Transverse colon (tissue), 4 donors: ENCODE measurements around the gene UROC1. TPM values are rescaled to one million over a fixed set of nuclear protein-coding genes. Genes with fewer than 3 reads are reported as not detected.
A peak's percentile ranks its signal among the peaks of the same experiment; 100 is the strongest.

Experiments
- DNase-seq: peaks from one replicate; pipeline ENCODE4 v3.0.0-alpha.2; 2019
- H3K27ac ChIP-seq, 4 donors: fragments of 200-600 bp; sonication (generic); 2 replicates each; pipeline ENCODE4 v1.5.1; 2016 to 2018; ENCODE audit warnings: inconsistent platforms in 4 of 4
- H3K27me3 ChIP-seq: fragments of 200-600 bp; sonication (generic); 2 replicates; pipeline ENCODE4 v1.5.1; 2017; ENCODE audit warnings: inconsistent platforms
- H3K36me3 ChIP-seq, 4 donors: fragments of 200-600 bp; sonication (generic); 2 replicates each; pipeline ENCODE4 v1.5.1; 2017 to 2019; ENCODE audit warnings: inconsistent platforms in 4 of 4
- H3K4me1 ChIP-seq, 4 donors: fragments of 200-600 bp; sonication (generic); 2 replicates each; pipeline ENCODE4 v1.5.1; 2017 to 2020; ENCODE audit warnings: inconsistent platforms in 4 of 4
- H3K4me3 ChIP-seq, 4 donors: fragments of 200-600 bp; sonication (generic); 1 replicate in 1 of 4; 2 replicates in 3 of 4; pipeline versions ENCODE4 v1.5.1 to v1.6.1; 2017 to 2019; ENCODE audit warnings: inconsistent platforms in 4 of 4
- H3K9me3 ChIP-seq, 2 donors: fragments of 200-600 bp; sonication (generic); 2 replicates each; pipeline ENCODE4 v1.5.1; 2017 to 2019; ENCODE audit warnings: inconsistent platforms in 2 of 2
- EP300 ChIP-seq: sonication (generic); formaldehyde crosslinking; IDR thresholded peaks from one replicate; pipeline ENCODE4 v1.6.1; 2017; ENCODE audit warnings: antibody characterized with exemption, low read depth
- POLR2A ChIP-seq: fragments of 450-650 bp; IDR thresholded peaks from one replicate; pipeline ENCODE4 v1.6.1; 2016; ENCODE audit warnings: antibody characterized with exemption, mild to moderate bottlenecking, moderate library complexity
- POLR2AphosphoS5 ChIP-seq, 3 donors: sonication (generic); formaldehyde crosslinking; IDR thresholded peaks; one replicate each; pipeline ENCODE4 v1.6.1; 2016; ENCODE audit warnings: antibody characterized with exemption in 3 of 3
- WGBS, 2 donors: methylation state at CpG; one replicate each; pipeline ENCODE4 v1.1.5; 2018; ENCODE audit warnings: low coverage in 1 of 2; 5-methylcytosine and 5-hydroxymethylcytosine counted together
- in situ Hi-C, 4 donors: fragments of 200-750 bp; cut with MboI; loops; one replicate each; pipeline versions ENCODE4 v1.15.0 to v1.15.1; 2017; ENCODE audit warnings: low sequenced_read_pairs in 3 of 4, low pct_ligation_motif_present in 1 of 4, low pct_unique_long_range_greater_than_20kb in 1 of 4
- intact Hi-C: fragments of 100-400 bp; cut with DNase I; formaldehyde crosslinking; loops from one replicate; pipeline ENCODE4 v1.15.1; 2023; ENCODE audit warnings: low total_unique reads
- total RNA-seq, 4 donors: library from RNA; depleted of rRNA; stranded (reverse); fragments of >200 nt; gene quantifications; one replicate each; pipeline ENCODE4 v1.1.0, GENCODE V29; 2016
- TF ChIP-seq, protein P1 (sequence below), 5 experiments: fragments of 200-600 bp in 3 of 5; fragments of 450-650 bp in 2 of 5; sonication (generic) in 3 of 5; IDR thresholded peaks; 1 replicate in 2 of 5; 2 replicates in 3 of 5; pipeline ENCODE4 v1.5.1; 2016 to 2017; ENCODE audit warnings: antibody characterized with exemption in 5 of 5, inconsistent platforms in 3 of 5, mild to moderate bottlenecking in 2 of 5, moderate library complexity in 1 of 5

UROC1 gene
- total RNA-seq, 4 donors from 2014 or later: not detected

DNA sequence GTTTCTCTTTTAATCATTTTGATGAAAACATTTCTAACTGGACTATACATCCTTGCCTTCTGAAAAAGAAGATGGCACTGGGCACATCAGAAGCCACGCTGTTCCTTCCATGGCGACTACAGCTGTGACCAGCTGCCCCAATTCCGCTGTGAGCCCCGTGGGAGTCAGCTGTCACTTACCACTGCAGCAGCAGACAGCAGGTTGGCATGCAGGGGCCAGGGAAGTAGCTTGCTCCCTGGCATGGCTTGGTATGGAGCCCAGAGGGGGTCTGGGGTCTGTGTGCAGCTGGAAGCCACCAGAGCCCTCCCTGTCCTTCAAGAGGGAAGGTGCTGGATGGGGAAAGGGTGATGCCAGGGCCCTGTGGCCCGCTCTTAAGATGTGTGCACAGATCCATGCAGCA is 37.4 kb downstream of the UROC1 start:
- intact Hi-C loops (no loop called here), in situ Hi-C loops (no loop called here)
- no peak for DNase-seq
- TF ChIP-seq POLR2A (no peak), POLR2AphosphoS5 (IDR thresholded peaks at IDR 0.05) (no peak), EP300 (no peak)
- TF ChIP-seq, protein P1, sequence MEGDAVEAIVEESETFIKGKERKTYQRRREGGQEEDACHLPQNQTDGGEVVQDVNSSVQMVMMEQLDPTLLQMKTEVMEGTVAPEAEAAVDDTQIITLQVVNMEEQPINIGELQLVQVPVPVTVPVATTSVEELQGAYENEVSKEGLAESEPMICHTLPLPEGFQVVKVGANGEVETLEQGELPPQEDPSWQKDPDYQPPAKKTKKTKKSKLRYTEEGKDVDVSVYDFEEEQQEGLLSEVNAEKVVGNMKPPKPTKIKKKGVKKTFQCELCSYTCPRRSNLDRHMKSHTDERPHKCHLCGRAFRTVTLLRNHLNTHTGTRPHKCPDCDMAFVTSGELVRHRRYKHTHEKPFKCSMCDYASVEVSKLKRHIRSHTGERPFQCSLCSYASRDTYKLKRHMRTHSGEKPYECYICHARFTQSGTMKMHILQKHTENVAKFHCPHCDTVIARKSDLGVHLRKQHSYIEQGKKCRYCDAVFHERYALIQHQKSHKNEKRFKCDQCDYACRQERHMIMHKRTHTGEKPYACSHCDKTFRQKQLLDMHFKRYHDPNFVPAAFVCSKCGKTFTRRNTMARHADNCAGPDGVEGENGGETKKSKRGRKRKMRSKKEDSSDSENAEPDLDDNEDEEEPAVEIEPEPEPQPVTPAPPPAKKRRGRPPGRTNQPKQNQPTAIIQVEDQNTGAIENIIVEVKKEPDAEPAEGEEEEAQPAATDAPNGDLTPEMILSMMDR (IDR thresholded peaks at IDR 0.05): no peak
- Histone ChIP-seq H3K4me1 (peaks cover 0 to 7% (median 3%) of the 10 kb centered on the region in 4 donors), H3K36me3 (no peaks in the 10 kb centered on the region), H3K9me3 (no peaks in the 10 kb centered on the region), H3K27ac (no peak overlapping the region), H3K4me3 (no peak overlapping the region), H3K27me3 (no peaks in the 10 kb centered on the region)
- 91 to 93% methylated on average over 3 to 5 of the region's 5 CpGs for WGBS, 2 donors

DNA sequence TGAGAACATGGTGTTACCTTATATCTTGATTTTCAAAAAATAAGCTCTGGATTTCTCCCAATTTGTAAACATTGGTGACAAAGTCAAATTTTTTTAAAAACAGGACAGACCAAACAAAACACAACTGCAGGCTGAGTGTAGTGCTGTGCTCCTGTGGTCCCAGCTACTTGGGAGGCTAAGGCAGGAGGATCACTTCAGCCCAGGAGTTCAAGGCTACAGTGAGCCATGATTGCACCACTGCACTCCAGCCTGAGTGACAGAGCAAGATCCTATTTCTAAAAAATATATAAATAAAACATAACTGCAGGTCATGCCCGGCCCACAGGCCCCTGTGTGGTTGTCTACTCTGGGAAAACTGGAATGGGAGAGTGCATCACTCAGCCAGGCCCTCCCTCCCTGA is 37.9 kb downstream of the UROC1 start:
- intact Hi-C loops: no loop called here
- H3K36me3 ChIP-seq: no peaks in the 10 kb centered on the region
- in situ Hi-C loops: no loop called here
- TF ChIP-seq EP300 (no peak), POLR2A (no peak), POLR2AphosphoS5 (IDR thresholded peaks at IDR 0.05) (no peak)
- TF ChIP-seq, protein P1 (IDR thresholded peaks at IDR 0.05): no peak
- no peak for DNase-seq
- no peaks in the 10 kb centered on the region for H3K9me3 ChIP-seq
- 79% methylated on average over 1 of the region's 1 CpG; no CpG with 5 or more reads in 1 of the 2 donors for WGBS, 2 donors
- no peak overlapping the region for H3K4me3 ChIP-seq
- H3K4me1 ChIP-seq: peaks cover under 1 to 10% (median 4%) of the 10 kb centered on the region in 4 donors
- no peak overlapping the region for H3K27ac ChIP-seq
- no peaks in the 10 kb centered on the region for H3K27me3 ChIP-seq

DNA sequence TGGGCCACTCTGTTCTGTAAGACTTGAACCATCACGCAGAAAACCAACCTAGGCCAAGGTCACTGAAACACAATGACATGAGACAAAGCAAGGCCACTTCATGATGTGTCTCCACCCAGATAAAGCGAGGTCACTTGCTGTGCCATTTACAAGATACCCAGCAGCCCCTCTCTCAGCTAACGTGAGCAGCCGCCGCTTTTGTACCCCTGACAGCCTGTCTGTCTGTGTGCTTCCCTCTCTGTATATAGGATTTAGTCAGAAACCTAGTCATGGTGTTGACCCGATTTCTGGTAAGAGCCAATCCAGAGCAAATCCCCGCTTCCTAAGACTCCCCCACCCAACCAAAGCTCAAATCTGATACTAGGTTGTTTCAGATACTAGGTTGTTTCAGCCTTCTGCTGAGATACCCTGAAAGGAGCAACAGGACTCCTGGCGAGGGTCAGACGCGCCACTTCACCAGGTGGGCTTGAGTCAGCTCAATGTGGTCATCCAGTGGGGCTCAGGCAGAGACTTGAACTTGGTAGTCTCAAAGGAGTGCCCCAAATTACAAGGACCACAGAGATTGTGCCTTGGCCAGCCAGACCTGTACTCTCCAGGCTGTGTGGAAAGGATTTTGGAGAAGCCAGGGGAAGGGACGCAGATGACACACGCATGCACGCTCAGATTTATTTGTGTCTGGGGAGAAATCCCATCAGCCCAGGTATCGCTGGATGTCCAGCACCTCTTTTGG is 38.8 kb downstream of the UROC1 start:
- DNase-seq: no peak
- 97 to 100% methylated on average over 1 to 14 of the region's 14 CpGs for WGBS, 2 donors
- in situ Hi-C loops: no loop called here
- Histone ChIP-seq H3K36me3 (no peaks in the 10 kb centered on the region), H3K4me1 (peaks cover 7 to 19% (median 13%) of the 10 kb centered on the region in 4 donors), H3K9me3 (no peaks in the 10 kb centered on the region), H3K27ac (no peak overlapping the region), H3K4me3 (no peak overlapping the region), H3K27me3 (no peaks in the 10 kb centered on the region)
- intact Hi-C loops: no loop called here
- TF ChIP-seq, protein P1 (IDR thresholded peaks at IDR 0.05): no peak
- TF ChIP-seq POLR2A (no peak), EP300 (no peak)

DNA sequence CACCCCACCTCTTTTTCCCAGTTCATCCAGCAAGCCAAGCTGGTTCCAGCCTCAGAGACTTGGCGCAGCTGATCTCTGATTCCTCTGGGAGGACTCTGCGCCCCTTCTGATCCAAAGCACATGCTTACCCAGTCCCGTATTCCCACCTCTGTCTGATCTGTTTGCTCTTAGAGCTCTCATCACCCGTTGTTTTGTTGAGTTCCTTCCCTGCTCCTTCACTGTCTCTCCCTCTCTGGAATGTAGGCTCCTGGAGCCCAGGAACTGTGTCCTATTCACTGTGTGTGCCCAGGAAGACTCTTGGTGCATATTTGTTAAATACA is 40.6 kb downstream of the UROC1 start:
- in situ Hi-C loops (no loop called here), intact Hi-C loops (no loop called here)
- Histone ChIP-seq H3K4me3 (no peak overlapping the region), H3K4me1 (peaks cover 24 to 36% (median 30%) of the 10 kb centered on the region in 4 donors), H3K27me3 (no peaks in the 10 kb centered on the region), H3K27ac (peak overlapping the region; percentile 90 to 96 (median 91)), H3K36me3 (no peaks in the 10 kb centered on the region), H3K9me3 (no peaks in the 10 kb centered on the region)
- WGBS, 2 donors: 55 to 60% methylated on average over 3 to 4 of the region's 4 CpGs
- TF ChIP-seq EP300 (no peak), POLR2AphosphoS5 (IDR thresholded peaks at IDR 0.05) (no peak), POLR2A (no peak)
- TF ChIP-seq, protein P1 (IDR thresholded peaks at IDR 0.05): no peak
- no peak for DNase-seq
